ENCODE results near the gene ITGA7. TPM values are rescaled to one million over a fixed set of nuclear protein-coding genes. Genes with fewer than 3 reads are reported as not detected.

ITGA7 gene
- total and polyA plus RNA-seq, 2 of the 8 experiments (the other 6 are each of a cell fraction or from before 2014, with no cell fraction given): 57.6 to 86.1 TPM

GRCh38 chr12:55644591-55644990 is 63.1 kb downstream of the ITGA7 start:
- Histone ChIP-seq H3K9me3 (ENCODE audit: insufficient read depth in 2 of 2, low read depth in 1 of 2, low read length in 1 of 2) (peaks cover 5 to 14% of the 10 kb centered on the region in 2 experiments; a peak in 2 of 4 replicates), H2BK15ac (ENCODE audit: low read length) (no peak overlapping the region), H4K5ac (ENCODE audit: insufficient read length, low read depth, low read length) (no peak overlapping the region), H3K79me2 (ENCODE audit: control insufficient read depth in 1 of 2, insufficient read depth in 2 of 2, low read length in 2 of 2) (no peaks in the 10 kb centered on the region), H3K27me3 (replicated peaks in 1 of 4; ENCODE audit: control insufficient read depth in 3 of 4, extremely low read depth in 1 of 4, insufficient read depth in 3 of 4, low read length in 3 of 4) (no peaks in the 10 kb centered on the region), H2BK120ac (replicated peaks; ENCODE audit: low read depth, low read length) (no peak overlapping the region), H2BK12ac (ENCODE audit: low read depth, low read length) (no peak overlapping the region), H3K4me1 (replicated peaks in 1 of 4; ENCODE audit: control insufficient read depth in 3 of 4, insufficient read depth in 4 of 4, low read length in 3 of 4) (peaks cover 0 to 4% (median 3%) of the 10 kb centered on the region in 4 experiments; a peak in 4 of 7 replicates), H3K23ac (ENCODE audit: insufficient read length) (no peak overlapping the region), H4K20me1 (replicated peaks in 1 of 2; ENCODE audit: control insufficient read depth in 1 of 2, insufficient read depth in 2 of 2, low read length in 2 of 2) (no peaks in the 10 kb centered on the region), H3K23me2 (ENCODE audit: low read depth, low read length) (0 out of 2 replicates have a peak, but pooled peaks cover 4% of the 10 kb centered on the region), H2AK5ac (ENCODE audit: low read depth, low read length) (no peak overlapping the region), H3K4ac (replicated peaks; ENCODE audit: insufficient read length, low read depth, low read length) (no peak overlapping the region), H2AFZ (ENCODE audit: low read length) (no peak overlapping the region), H3K14ac (ENCODE audit: insufficient read length) (no peak overlapping the region), H4K91ac (replicated peaks; ENCODE audit: insufficient read length, low read length) (no peak overlapping the region), H3K4me3 (ENCODE audit: extremely low read depth in 1 of 4, insufficient read depth in 2 of 4, low read depth in 3 of 4, low read length in 4 of 4) (no peak overlapping the region), H3K18ac (ENCODE audit: extremely low read depth, low read length) (no peak overlapping the region), H2BK20ac (ENCODE audit: low read length) (no peak overlapping the region), H3K56ac (replicated peaks; ENCODE audit: insufficient read length, low read depth, low read length) (no peak overlapping the region), H3K27ac (ENCODE audit: low read depth, low read length) (no peak overlapping the region), H3K36me3 (ENCODE audit: control insufficient read depth in 2 of 4, insufficient read depth in 4 of 4, low read length in 3 of 4) (no peaks in the 10 kb centered on the region), H3K79me1 (ENCODE audit: low read depth, low read length) (no peaks in the 10 kb centered on the region), H4K8ac (ENCODE audit: extremely low read depth, insufficient read depth, low read length) (no peak overlapping the region), H3K4me2 (ENCODE audit: insufficient read depth in 1 of 2, low read depth in 2 of 2, low read length in 2 of 2) (no peak overlapping the region), H3K9ac (replicated peaks in 1 of 4; ENCODE audit: extremely low read depth in 1 of 4, low read depth in 3 of 4, low read length in 3 of 4) (no peak overlapping the region), H2BK5ac (ENCODE audit: low read depth, low read length) (no peak overlapping the region)
- DNase-seq (ENCODE audit: low read depth in 1 of 2, low spot score in 2 of 2) (no peak), FAIRE-seq (no peak)
- TF ChIP-seq CREB1 (IDR thresholded peaks at IDR 0.05) (no peak), CBX8 (IDR thresholded peaks at IDR 0.05; ENCODE audit: borderline replicate concordance, low read depth, low read length) (no peak), CHD1 (IDR thresholded peaks at IDR 0.05; ENCODE audit: low read depth, low read length) (no peak), NRF1 (IDR thresholded peaks at IDR 0.05; ENCODE audit: low read depth, low read length) (no peak), TAF7 (optimal IDR thresholded peaks at IDR 0.05; ENCODE audit: borderline replicate concordance, low read depth, low read length) (no peak)
- TF ChIP-seq, protein P1, sequence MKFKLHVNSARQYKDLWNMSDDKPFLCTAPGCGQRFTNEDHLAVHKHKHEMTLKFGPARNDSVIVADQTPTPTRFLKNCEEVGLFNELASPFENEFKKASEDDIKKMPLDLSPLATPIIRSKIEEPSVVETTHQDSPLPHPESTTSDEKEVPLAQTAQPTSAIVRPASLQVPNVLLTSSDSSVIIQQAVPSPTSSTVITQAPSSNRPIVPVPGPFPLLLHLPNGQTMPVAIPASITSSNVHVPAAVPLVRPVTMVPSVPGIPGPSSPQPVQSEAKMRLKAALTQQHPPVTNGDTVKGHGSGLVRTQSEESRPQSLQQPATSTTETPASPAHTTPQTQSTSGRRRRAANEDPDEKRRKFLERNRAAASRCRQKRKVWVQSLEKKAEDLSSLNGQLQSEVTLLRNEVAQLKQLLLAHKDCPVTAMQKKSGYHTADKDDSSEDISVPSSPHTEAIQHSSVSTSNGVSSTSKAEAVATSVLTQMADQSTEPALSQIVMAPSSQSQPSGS (IDR thresholded peaks at IDR 0.05; ENCODE audit: low read length): no peak
- TF ChIP-seq, protein P2, sequence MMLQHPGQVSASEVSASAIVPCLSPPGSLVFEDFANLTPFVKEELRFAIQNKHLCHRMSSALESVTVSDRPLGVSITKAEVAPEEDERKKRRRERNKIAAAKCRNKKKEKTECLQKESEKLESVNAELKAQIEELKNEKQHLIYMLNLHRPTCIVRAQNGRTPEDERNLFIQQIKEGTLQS (IDR thresholded peaks at IDR 0.05; ENCODE audit: insufficient read depth, low read depth, low read length): no peak
- POLR2A ChIA-PET (ENCODE audit: partially characterized antibody): no interaction called here
- 91% methylated on average over 1 of the region's 1 CpG; no CpG with 5 or more reads in 1 of the 2 experiments for WGBS, 2 experiments (ENCODE audit: extremely low coverage in 1 of 2, insufficient coverage in 1 of 2, insufficient read length in 1 of 2, insufficient replicate concordance in 2 of 2, low coverage in 1 of 2, low lambda C conversion rate in 2 of 2, missing lambda C conversion rate in 1 of 2)
- CTCF ChIA-PET (ENCODE audit: partially characterized antibody): interaction anchor here (0.8 to 4.8 kb wide), 10 partner anchors 8 to 1022 kb away, joined by 3 to 58 read pairs (median 4); partner anchors contain the start of genes DGKA and OR10P1
